Measurements from ENCODE around the gene CDC5L. TPM values are rescaled to one million over a fixed set of nuclear protein-coding genes. Genes with fewer than 3 reads are reported as not detected.

CDC5L gene
- total RNA-seq, 2 experiments from 2014 or later, result 20.9 to 22.8 TPM

DNA sequence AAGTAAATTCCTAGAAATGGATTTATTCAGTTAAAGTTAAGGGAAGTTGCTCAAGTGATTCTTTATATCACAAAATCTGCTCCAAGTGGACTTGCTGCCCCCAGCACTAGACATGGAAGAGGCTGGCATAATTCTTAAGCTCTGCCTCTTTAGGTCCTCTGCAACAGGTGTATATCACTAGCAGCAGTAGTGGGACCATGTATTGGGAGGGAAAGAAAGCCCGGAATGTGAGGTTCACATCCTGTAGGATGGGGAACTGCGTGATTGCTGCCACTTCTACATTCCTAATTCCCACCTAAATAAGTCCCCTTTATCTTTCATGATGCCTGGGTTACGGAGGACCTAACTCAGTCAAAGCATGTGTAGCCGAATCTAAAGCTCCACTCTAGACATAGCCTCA is 31.9 kb upstream of the CDC5L start:
- Mint-ChIP-seq H3K36me3 (no peaks in the 10 kb centered on the region), H3K27me3 (peaks cover 4% of the 10 kb centered on the region), H3K4me3 (no peak overlapping the region), H3K9me3 (no peaks in the 10 kb centered on the region), H3K27ac (no peak overlapping the region), H3K4me1 (no peaks in the 10 kb centered on the region)
- ATAC-seq (ENCODE audit: low read depth) (no peak), DNase-seq (no peak)
- POLR2A ChIA-PET, result no interaction called here

DNA sequence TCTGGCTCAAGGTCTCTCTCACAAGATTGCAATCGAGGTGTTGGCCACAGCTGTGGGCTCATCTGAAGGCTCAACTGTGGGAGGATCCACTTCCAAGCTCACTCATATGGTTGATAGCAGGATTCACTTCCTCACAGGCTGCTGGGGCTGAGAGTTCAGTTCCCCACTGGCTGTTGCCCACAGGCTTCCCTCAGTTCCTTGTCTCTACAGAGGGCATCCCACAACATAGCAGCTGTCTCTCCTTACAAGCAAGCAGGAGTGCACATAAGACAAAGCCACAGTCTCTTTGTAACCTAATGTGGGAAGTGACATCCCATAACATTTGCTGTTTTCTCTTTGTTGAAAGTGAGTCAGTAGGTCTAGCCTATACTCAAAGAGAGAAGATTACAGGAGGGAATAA is 31.0 kb upstream of the CDC5L start:
- no peak overlapping the region for H3K4me3 Mint-ChIP-seq
- H3K4me1 Mint-ChIP-seq, result no peaks in the 10 kb centered on the region
- peaks cover 7% of the 10 kb centered on the region for H3K27me3 Mint-ChIP-seq
- POLR2A ChIA-PET, result no interaction called here
- H3K27ac Mint-ChIP-seq, result no peak overlapping the region
- no peaks in the 10 kb centered on the region for H3K9me3 Mint-ChIP-seq
- ATAC-seq (ENCODE audit: low read depth), result no peak
- no peak for DNase-seq
- no peaks in the 10 kb centered on the region for H3K36me3 Mint-ChIP-seq

DNA sequence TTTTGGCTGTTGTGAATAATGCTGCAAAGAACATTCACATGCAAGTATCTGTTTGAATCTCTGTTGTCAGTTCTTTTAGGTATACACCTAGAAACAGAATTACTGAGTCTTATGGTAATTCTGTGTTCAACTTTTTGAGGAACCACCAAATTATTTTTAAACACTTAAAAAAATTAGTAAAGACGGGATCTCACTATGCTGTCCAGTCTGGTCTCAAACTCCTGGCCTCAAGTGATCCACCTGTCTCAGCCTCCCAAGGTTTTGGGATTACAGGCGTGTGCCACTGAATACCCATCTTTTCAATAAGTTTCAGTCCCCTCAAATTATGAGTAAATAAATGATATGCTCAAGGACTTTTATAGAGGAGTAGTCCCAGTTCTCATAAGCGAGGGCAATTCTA is 27.5 kb upstream of the CDC5L start:
- ATAC-seq (ENCODE audit: low read depth), result no peak
- Mint-ChIP-seq H3K27ac (no peak overlapping the region), H3K27me3 (peaks cover 12% of the 10 kb centered on the region), H3K4me3 (no peak overlapping the region), H3K9me3 (no peaks in the 10 kb centered on the region), H3K36me3 (no peaks in the 10 kb centered on the region), H3K4me1 (no peaks in the 10 kb centered on the region)
- POLR2A ChIA-PET, result no interaction called here
- no peak for DNase-seq

DNA sequence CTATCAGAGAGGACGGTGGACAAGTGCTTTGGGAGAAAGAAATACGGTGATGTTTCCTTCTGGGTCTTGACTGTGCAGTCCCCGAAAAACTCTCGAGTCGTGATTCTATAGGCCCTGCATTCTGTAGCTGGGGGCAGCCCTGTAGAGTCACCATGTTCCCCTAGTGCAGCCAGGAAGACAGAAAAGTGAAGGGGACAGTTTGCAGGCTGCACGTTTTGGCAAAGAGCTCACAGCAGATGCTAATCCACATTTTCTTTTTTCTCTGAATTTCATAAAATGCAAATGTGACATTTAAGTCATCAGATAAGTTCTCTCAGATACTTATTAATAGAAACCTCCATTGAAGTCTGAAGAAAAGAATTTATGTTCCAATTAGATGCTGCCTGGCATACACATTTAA is 25.6 kb upstream of the CDC5L start:
- POLR2A ChIA-PET, result no interaction called here
- Mint-ChIP-seq H3K27me3 (peaks cover 7% of the 10 kb centered on the region), H3K9me3 (no peaks in the 10 kb centered on the region), H3K36me3 (no peaks in the 10 kb centered on the region), H3K27ac (no peak overlapping the region), H3K4me1 (no peaks in the 10 kb centered on the region), H3K4me3 (no peak overlapping the region)
- ATAC-seq (ENCODE audit: low read depth) (no peak), DNase-seq (no peak)

DNA sequence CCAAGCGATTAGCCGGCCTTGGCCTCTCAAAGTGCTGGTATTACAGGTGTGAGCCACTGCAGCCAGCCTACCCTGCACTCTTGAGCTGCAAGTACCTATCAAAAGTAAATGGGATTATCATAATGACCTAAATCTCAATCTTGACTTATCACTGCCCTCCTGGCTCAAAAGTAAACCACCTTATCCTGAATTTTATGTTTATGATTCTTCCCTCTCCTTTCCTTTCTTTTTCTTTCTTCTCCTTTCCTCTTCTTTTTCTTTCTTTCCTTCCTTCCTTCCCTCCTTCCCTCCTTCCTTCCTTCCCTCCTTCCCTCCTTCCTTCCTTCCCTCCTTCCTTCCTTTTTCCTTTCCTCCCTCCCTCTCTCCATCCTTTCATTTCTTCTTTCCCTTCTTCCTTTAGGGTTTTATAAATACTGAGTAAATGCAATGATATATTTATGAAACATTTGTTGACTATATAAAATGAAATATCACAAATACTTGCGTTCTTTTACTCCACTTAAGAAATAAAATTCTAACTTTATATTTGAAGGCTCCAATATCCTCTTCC is 24.1 kb upstream of the CDC5L start:
- POLR2A ChIA-PET, result no interaction called here
- Mint-ChIP-seq H3K27me3 (peaks cover 18% of the 10 kb centered on the region), H3K36me3 (no peaks in the 10 kb centered on the region), H3K9me3 (no peaks in the 10 kb centered on the region), H3K4me1 (peaks cover 4% of the 10 kb centered on the region), H3K4me3 (no peak overlapping the region), H3K27ac (no peak overlapping the region)
- DNase-seq (no peak), ATAC-seq (ENCODE audit: low read depth) (no peak)

DNA sequence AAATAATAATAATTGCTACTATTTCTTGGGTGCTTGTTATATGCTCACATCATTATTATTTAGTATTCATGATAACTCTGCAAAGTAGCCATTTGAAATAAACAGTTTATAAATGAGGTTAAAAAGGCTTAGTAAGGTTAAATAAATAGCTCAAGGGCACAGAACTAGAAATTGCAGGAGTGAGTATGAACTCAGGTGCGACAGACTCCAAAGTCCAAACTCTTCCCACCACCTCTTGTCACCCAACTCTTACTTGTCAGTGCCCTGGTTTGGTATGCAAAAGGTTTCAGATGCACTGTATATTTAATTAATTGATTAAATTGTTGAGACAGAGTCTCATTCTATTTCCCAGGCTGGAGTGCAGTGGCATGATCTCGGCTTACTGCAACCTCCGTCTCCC is 20.7 kb upstream of the CDC5L start:
- no peaks in the 10 kb centered on the region for H3K36me3 Mint-ChIP-seq
- H3K27me3 Mint-ChIP-seq, result peaks cover 24% of the 10 kb centered on the region
- H3K27ac Mint-ChIP-seq, result no peak overlapping the region
- peaks cover 4% of the 10 kb centered on the region for H3K4me1 Mint-ChIP-seq
- H3K4me3 Mint-ChIP-seq, result no peak overlapping the region
- POLR2A ChIA-PET, result no interaction called here
- H3K9me3 Mint-ChIP-seq, result no peaks in the 10 kb centered on the region
- DNase-seq (no peak), ATAC-seq (ENCODE audit: low read depth) (no peak)

DNA sequence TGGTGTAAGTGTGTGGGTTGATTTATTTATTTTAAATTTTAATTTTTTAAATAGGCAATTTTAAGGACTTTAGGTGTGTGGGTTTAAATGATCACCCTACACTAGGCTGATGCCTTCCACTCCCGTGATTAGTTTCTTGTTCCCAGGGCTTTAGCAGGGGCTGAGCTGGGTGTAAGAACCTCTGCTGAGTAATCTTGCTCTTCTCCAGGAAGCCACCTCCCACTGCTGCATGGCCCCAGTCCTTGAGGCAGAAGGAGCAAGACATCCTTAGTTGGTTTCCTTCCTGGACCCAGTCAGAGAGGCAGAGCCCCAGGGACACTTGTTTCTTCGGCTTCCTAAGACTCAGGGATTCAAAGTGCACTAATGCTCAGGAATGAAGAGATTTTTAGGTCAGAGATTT is 19.8 kb upstream of the CDC5L start:
- Mint-ChIP-seq H3K36me3 (no peaks in the 10 kb centered on the region), H3K27ac (no peak overlapping the region), H3K9me3 (no peaks in the 10 kb centered on the region), H3K4me1 (peaks cover 5% of the 10 kb centered on the region), H3K27me3 (peaks cover 22% of the 10 kb centered on the region), H3K4me3 (no peak overlapping the region)
- POLR2A ChIA-PET, result no interaction called here
- ATAC-seq (ENCODE audit: low read depth), result peak; percentile 60
- no peak for DNase-seq

DNA sequence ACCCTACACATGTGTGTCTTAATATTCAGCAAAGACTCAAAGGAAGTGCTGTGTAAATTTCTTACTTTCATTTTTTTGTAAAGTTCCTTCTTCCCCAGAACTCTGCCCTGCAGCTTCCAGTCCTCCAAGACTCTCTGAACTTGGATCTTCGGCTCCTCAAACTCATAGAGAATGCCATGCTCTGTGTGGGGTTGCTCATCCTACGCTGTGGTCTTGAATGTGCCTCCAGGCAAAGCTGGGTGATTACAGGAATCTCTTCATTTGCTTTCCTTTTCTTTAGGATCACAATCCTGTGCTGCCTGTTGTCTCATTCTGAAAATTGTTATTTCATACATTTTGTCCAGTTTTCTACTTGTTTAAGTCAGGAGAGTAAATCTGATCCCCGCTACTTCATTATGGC is 14.5 kb upstream of the CDC5L start:
- ATAC-seq (ENCODE audit: low read depth) (no peak), DNase-seq (no peak)
- peaks cover 23% of the 10 kb centered on the region for H3K27me3 Mint-ChIP-seq
- no peak overlapping the region for H3K27ac Mint-ChIP-seq
- no peaks in the 10 kb centered on the region for H3K36me3 Mint-ChIP-seq
- H3K4me3 Mint-ChIP-seq, result no peak overlapping the region
- peaks cover 4% of the 10 kb centered on the region for H3K4me1 Mint-ChIP-seq
- POLR2A ChIA-PET, result no interaction called here
- H3K9me3 Mint-ChIP-seq, result no peaks in the 10 kb centered on the region

DNA sequence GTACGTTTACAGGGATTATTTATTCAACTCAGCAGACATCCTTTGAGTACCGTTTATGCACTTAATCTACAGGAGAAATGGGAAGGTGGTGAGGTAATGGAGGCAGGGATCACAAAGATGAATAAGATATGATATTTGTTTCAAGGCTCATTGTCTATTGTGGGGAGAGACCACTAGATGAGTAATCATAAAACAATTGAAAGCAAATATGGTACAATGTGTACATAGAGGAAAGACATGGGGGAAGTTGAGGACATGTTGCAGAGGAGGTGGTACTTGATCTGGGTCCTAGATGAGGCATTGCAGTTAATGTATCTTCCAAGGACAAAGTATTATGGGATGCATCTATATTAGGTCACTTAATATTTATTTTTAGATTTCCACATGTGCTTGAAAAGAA is 13.7 kb upstream of the CDC5L start:
- POLR2A ChIA-PET, result no interaction called here
- DNase-seq, result no peak
- no peak overlapping the region for H3K4me3 Mint-ChIP-seq
- H3K4me1 Mint-ChIP-seq, result peaks cover 3% of the 10 kb centered on the region
- H3K27me3 Mint-ChIP-seq, result peaks cover 18% of the 10 kb centered on the region
- H3K27ac Mint-ChIP-seq, result no peak overlapping the region
- no peak for ATAC-seq (ENCODE audit: low read depth)
- H3K36me3 Mint-ChIP-seq, result no peaks in the 10 kb centered on the region
- H3K9me3 Mint-ChIP-seq, result no peaks in the 10 kb centered on the region

DNA sequence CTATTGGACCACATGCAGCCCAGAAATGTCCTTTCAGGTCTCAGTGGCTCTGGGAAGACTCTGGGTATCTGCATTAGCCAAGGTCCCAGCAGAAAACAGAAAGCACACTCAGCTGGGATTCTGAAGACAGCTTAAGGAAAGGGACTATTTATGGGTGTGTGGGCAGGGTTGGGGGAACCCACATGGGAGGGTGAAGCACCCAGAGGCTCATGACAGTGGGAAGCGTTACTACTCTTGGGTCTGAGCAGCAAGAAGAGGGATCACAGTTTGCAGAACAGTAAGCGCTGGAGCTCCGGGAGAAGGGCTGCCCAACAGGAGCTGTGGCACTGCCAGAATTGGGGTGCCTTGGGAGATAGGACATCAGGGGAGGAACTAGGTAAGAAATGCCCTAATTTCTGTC is 12.4 kb upstream of the CDC5L start:
- H3K4me3 Mint-ChIP-seq, result no peak overlapping the region
- ATAC-seq (ENCODE audit: low read depth) (no peak), DNase-seq (no peak)
- H3K27me3 Mint-ChIP-seq, result peaks cover 20% of the 10 kb centered on the region
- no peaks in the 10 kb centered on the region for H3K36me3 Mint-ChIP-seq
- H3K4me1 Mint-ChIP-seq, result peaks cover 3% of the 10 kb centered on the region
- no peaks in the 10 kb centered on the region for H3K9me3 Mint-ChIP-seq
- POLR2A ChIA-PET, result no interaction called here
- no peak overlapping the region for H3K27ac Mint-ChIP-seq

DNA sequence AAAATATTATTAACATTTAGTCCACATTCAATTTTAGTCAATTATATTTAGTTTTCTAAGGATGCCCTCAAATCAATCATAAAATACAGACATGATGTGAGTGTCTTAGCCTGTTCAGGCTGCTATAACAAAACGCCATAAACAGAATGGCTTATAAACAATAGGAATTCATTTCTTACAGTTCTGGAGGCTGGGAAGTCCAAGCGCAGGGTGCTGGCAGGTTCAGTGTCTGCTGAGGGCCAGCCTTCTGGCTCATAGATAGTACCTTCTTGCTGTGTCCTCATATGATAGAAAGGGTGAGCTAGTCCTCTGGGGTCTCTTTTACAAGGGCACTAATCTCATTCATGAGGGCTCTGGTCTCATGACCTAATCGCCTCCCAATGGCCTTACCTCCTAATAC is 10.0 kb upstream of the CDC5L start:
- peaks cover 19% of the 10 kb centered on the region for H3K27me3 Mint-ChIP-seq
- POLR2A ChIA-PET, result no interaction called here
- no peaks in the 10 kb centered on the region for H3K9me3 Mint-ChIP-seq
- no peak overlapping the region for H3K27ac Mint-ChIP-seq
- H3K36me3 Mint-ChIP-seq, result no peaks in the 10 kb centered on the region
- DNase-seq (no peak), ATAC-seq (ENCODE audit: low read depth) (no peak)
- H3K4me3 Mint-ChIP-seq, result no peak overlapping the region
- H3K4me1 Mint-ChIP-seq, result peaks cover 3% of the 10 kb centered on the region

DNA sequence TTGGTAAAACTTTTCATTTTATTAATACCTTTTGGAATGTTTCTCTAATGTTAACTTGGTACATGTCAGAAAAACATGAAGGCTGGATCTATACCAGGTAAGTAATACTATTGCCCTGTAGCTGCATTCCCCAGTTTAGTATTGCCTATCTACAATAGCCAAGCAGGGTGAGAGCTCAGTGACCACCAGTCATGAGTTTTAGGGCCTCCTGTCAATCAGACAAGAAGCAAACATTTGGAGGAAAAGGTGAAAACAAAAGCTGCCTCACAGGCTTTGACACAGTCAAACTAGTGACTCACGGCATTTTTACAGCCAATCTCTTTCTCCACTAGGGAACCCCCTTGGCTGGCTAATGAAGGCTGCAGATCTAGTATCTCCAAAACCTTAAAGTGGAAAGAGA is 9.5 kb upstream of the CDC5L start:
- H3K4me3 Mint-ChIP-seq, result no peak overlapping the region
- no peaks in the 10 kb centered on the region for H3K36me3 Mint-ChIP-seq
- H3K9me3 Mint-ChIP-seq, result no peaks in the 10 kb centered on the region
- H3K27me3 Mint-ChIP-seq, result peaks cover 19% of the 10 kb centered on the region
- H3K4me1 Mint-ChIP-seq, result no peaks in the 10 kb centered on the region
- POLR2A ChIA-PET, result no interaction called here
- no peak overlapping the region for H3K27ac Mint-ChIP-seq
- DNase-seq, result no peak
- no peak for ATAC-seq (ENCODE audit: low read depth)

DNA sequence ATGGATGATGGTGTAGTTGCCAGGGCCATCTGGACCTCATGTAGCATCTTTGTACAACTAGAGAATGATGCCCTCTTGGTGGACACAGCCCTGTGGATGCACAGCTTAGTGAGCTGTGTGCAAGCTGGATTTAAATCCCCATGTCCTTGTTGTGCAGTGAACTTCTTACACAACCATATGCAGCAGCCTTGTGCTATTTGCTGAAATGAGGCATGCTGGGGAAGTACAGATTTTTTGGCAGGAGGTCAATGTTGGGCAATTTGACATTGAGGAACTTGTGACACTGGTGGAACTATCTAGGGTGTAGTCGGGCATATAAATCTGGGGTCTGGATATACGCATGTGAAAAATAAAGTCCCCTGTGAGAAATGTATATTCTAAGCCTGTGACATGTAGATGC is 5.8 kb upstream of the CDC5L start:
- H3K4me3 Mint-ChIP-seq, result no peak overlapping the region
- no peak overlapping the region for H3K27ac Mint-ChIP-seq
- ATAC-seq (ENCODE audit: low read depth) (no peak), DNase-seq (no peak)
- no peaks in the 10 kb centered on the region for H3K9me3 Mint-ChIP-seq
- POLR2A ChIA-PET, result no interaction called here
- H3K4me1 Mint-ChIP-seq, result peaks cover 4% of the 10 kb centered on the region
- H3K36me3 Mint-ChIP-seq, result no peaks in the 10 kb centered on the region
- H3K27me3 Mint-ChIP-seq, result peaks cover 10% of the 10 kb centered on the region

DNA sequence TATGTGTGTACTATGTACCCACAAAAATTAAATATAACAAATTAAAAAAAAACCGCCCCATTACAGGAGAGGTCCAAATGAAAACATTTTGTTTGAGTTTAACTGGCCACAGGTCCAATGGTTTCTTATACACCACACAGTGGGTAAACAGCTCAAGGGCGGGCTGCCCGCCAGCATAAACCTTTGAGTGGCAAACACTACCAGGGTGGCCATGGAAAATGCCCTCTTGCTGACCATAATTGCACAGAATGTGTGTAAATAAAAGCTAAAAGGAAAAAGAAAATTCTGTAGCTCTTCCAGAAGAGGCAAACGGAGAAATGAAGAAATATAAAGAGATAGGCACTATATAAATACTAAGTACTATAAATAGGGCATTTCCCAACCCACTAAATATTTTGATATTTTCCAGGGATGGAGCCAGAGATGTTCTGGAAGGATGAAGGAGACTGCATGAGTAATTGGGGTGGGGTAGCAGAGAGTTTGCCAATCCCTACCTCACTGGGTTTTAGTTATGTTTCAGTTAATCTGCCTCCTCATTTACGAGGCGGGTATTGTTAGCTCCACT is 1.1 kb upstream of the CDC5L start:
- Mint-ChIP-seq H3K9me3 (no peaks in the 10 kb centered on the region), H3K36me3 (peaks cover 7% of the 10 kb centered on the region), H3K4me1 (peaks cover 26% of the 10 kb centered on the region), H3K27ac (peak overlapping the region; percentile 93), H3K4me3 (peak overlapping the region; percentile 92), H3K27me3 (peaks cover 2% of the 10 kb centered on the region)
- ATAC-seq (ENCODE audit: low read depth), result no peak
- DNase-seq, result no peak
- POLR2A ChIA-PET, result interaction anchor here (1.8 kb wide), 1 partner anchor 139 kb away, joined by 7 read pairs; the partner anchor contains the start of gene HSP90AB1

DNA sequence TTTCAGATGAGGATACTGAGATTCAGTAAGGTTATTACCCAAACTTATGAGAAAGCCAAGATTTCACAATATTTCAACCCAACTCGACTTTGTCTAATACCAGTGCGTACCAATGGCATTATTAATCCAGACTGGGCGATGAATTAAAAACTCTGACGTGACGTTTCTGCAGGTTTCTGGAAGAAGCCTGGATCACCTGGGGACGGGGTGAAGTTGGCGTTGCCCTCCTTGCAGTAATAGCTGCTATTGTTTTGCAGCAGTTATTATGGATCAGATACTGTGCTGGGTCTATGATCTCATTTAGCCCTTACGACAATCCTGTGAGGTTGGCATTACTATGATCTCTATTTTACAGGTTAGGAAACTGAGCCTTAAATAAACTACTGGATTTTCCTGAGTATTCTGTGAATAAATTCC is 569 bp upstream of the CDC5L start:
- peak overlapping the region; percentile 93 for H3K27ac Mint-ChIP-seq
- peaks cover 2% of the 10 kb centered on the region for H3K27me3 Mint-ChIP-seq
- ATAC-seq (ENCODE audit: low read depth) (peak; percentile 6), DNase-seq (no peak)
- no peaks in the 10 kb centered on the region for H3K9me3 Mint-ChIP-seq
- peak overlapping the region; percentile 92 for H3K4me3 Mint-ChIP-seq
- H3K36me3 Mint-ChIP-seq, result peaks cover 12% of the 10 kb centered on the region
- peaks cover 27% of the 10 kb centered on the region for H3K4me1 Mint-ChIP-seq
- POLR2A ChIA-PET, result interaction anchor here (0.6 to 1.8 kb wide), 5 partner anchors 11 to 140 kb away, joined by 3 to 7 read pairs (median 5); partner anchors contain the start of genes AARS2 and HSP90AB1
